HL-60 (cell line): Measurements from ENCODE around the gene SERPINE2.
A peak's percentile ranks its signal among the peaks of the same experiment; 100 is the strongest.

Source experiments
- DNase-seq, 2 experiments: peaks; one replicate each; pipeline ENCODE4 v3.0.0-alpha.2; 2010 to 2020; ENCODE audit warnings: low read depth in 1 of 2, low spot score in 1 of 2
- H3K27ac ChIP-seq: fragments of 250-450 bp; sonication (Bioruptor Pico); replicated peaks from 2 replicates; pipeline ENCODE4 v1.5.1; 2020; ENCODE audit warnings: mild to moderate bottlenecking, moderate library complexity
- H3K27me3 ChIP-seq: fragments of 250-450 bp; sonication (Bioruptor Pico); 2 replicates; pipeline ENCODE4 v1.5.1; 2021; ENCODE audit warnings: mild to moderate bottlenecking, moderate library complexity; ENCODE audit not compliant: insufficient read depth, poor library complexity, severe bottlenecking
- H3K4me3 ChIP-seq: replicated peaks from 2 replicates; pipeline ENCODE4 v1.5.1; 2011; ENCODE audit warnings: mild to moderate bottlenecking, control low read depth, low read length; ENCODE audit not compliant: insufficient read depth
- GABPA ChIP-seq: IDR thresholded peaks from 2 replicates; pipeline ENCODE4 v1.6.1; 2012; ENCODE audit warnings: low read depth
- POLR2AphosphoS5 ChIP-seq: IDR thresholded peaks from 2 replicates; pipeline ENCODE4 v1.6.1; 2012; ENCODE audit warnings: low read depth
- REST ChIP-seq: IDR thresholded peaks from 2 replicates; pipeline ENCODE4 v1.6.1; 2012; ENCODE audit warnings: low read depth; ENCODE audit not compliant: insufficient replicate concordance
- SPI1 ChIP-seq: IDR thresholded peaks from 2 replicates; pipeline ENCODE4 v1.6.1; 2012; ENCODE audit warnings: low read depth, mild to moderate bottlenecking, borderline replicate concordance
- TF ChIP-seq, protein P1 (sequence below): IDR thresholded peaks from one replicate; pipeline ENCODE4 v1.5.1; 2011; ENCODE audit warnings: low read length, control low read depth, inconsistent platforms; ENCODE audit not compliant: insufficient read depth

The SERPINE2 gene

GRCh38 chr2:223993634-223994232 lies 45.4 kb downstream of the SERPINE2 start:
- H3K27ac ChIP-seq, result no peak overlapping the region
- DNase-seq, result peak; percentile 20 to 45
- TF ChIP-seq SPI1 (no peak), REST (no peak)
- TF ChIP-seq, protein P1, sequence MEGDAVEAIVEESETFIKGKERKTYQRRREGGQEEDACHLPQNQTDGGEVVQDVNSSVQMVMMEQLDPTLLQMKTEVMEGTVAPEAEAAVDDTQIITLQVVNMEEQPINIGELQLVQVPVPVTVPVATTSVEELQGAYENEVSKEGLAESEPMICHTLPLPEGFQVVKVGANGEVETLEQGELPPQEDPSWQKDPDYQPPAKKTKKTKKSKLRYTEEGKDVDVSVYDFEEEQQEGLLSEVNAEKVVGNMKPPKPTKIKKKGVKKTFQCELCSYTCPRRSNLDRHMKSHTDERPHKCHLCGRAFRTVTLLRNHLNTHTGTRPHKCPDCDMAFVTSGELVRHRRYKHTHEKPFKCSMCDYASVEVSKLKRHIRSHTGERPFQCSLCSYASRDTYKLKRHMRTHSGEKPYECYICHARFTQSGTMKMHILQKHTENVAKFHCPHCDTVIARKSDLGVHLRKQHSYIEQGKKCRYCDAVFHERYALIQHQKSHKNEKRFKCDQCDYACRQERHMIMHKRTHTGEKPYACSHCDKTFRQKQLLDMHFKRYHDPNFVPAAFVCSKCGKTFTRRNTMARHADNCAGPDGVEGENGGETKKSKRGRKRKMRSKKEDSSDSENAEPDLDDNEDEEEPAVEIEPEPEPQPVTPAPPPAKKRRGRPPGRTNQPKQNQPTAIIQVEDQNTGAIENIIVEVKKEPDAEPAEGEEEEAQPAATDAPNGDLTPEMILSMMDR, result peak; percentile 69
- H3K27me3 ChIP-seq, result no peaks in the 10 kb centered on the region
- H3K4me3 ChIP-seq, result no peak overlapping the region

DNA sequence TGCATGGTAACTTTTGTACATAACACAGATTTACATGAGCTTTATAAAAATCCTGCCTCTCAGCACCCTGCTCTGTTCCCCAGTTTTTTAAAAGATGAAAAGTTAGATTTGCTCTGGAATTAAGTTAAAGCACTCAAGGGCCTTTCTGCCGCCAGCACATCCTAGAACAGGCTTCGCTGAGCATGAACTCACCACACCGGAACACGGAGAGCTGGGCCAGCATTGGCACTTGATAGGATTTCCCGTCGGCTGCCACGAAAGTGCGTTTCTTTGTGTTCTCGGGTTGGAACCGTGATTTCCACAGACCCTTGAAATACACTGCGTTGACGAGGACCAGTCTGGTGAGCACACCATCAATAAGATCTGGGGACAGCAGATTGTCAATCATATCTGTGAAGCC lies 47.5 kb downstream of the SERPINE2 start:
- H3K27me3 ChIP-seq, result no peaks in the 10 kb centered on the region
- no peak overlapping the region for H3K27ac ChIP-seq
- H3K4me3 ChIP-seq, result no peak overlapping the region
- DNase-seq, result no peak
- no peak for TF ChIP-seq POLR2AphosphoS5
- TF ChIP-seq, protein P1, result no peak
- no peak for TF ChIP-seq SPI1
- no peak for TF ChIP-seq REST
- TF ChIP-seq GABPA, result no peak

- no peak overlapping the region for H3K4me3 ChIP-seq
- TF ChIP-seq GABPA (no peak), POLR2AphosphoS5 (no peak), REST (no peak), SPI1 (no peak)
- TF ChIP-seq, protein P1, result no peak
- DNase-seq, result no peak
- H3K27me3 ChIP-seq, result no peaks in the 10 kb centered on the region
- H3K27ac ChIP-seq, result no peak overlapping the region
These were observed 49.2 kb downstream of the SERPINE2 start for GRCh38 chr2:223989856-223990232.
